Common myeloid progenitor, CD34-positive (primary cell): ENCODE measurements around the gene PLEKHO1.

Experiments
- CTCF ChIA-PET: fragments of 350-600 bp; sonication (Branson Sonifier 250); formaldehyde crosslinking; loops from one replicate; lab custom pipeline; 2021; ENCODE audit warnings: antibody characterized with exemption; lab: Charles Lee
- POLR2A ChIA-PET: fragments of 350-600 bp; sonication (Branson Sonifier 250); formaldehyde crosslinking; loops from one replicate; lab custom pipeline; 2021; ENCODE audit warnings: antibody characterized with exemption; lab: Charles Lee
- DNase-seq, 3 donors: peaks; one replicate each; pipeline versions ENCODE4 v3.0.0 to v3.0.0-alpha.2; 2013
- H3K27ac ChIP-seq, 2 experiments: 1 replicate in 1 of 2; 2 replicates in 1 of 2; pipeline ENCODE4 v1.7.0; 2013; ENCODE audit warnings: inconsistent platforms in 2 of 2, low read length in 2 of 2, mild to moderate bottlenecking in 2 of 2, low read depth in 1 of 2, moderate library complexity in 1 of 2; ENCODE audit not compliant: severe bottlenecking in 2 of 2, insufficient read depth in 1 of 2, poor library complexity in 1 of 2
- H3K27me3 ChIP-seq, 5 experiments: replicated peaks in 2 of 5; 1 replicate in 3 of 5; 2 replicates in 2 of 5; pipeline versions ENCODE4 v1.6.1 to v1.7.0; 2013; ENCODE audit warnings: low read length in 4 of 5, mild to moderate bottlenecking in 2 of 5, moderate library complexity in 2 of 5, inconsistent platforms in 1 of 5; ENCODE audit not compliant: insufficient read depth in 5 of 5, control insufficient read depth in 4 of 5
- H3K36me3 ChIP-seq, 4 experiments: 1 replicate in 2 of 4; 2 replicates in 2 of 4; pipeline versions ENCODE4 v1.6.1 to v1.7.0; 2013; ENCODE audit warnings: low read length in 3 of 4, control low read depth in 1 of 4, mild to moderate bottlenecking in 1 of 4; ENCODE audit not compliant: control insufficient read depth in 4 of 4, insufficient read depth in 4 of 4
- H3K4me1 ChIP-seq, 4 experiments: 1 replicate in 3 of 4; 2 replicates in 1 of 4; pipeline versions ENCODE4 v1.6.1 to v1.7.1; 2013; ENCODE audit warnings: low read length in 3 of 4, mild to moderate bottlenecking in 3 of 4, control low read depth in 1 of 4, inconsistent platforms in 1 of 4, moderate library complexity in 1 of 4; ENCODE audit not compliant: control insufficient read depth in 4 of 4, insufficient read depth in 4 of 4; ENCODE audit errors: control extremely low read depth in 1 of 4
- H3K4me3 ChIP-seq, 7 experiments: 1 replicate in 4 of 7; 2 replicates in 3 of 7; pipeline versions ENCODE4 v1.5.1 to v1.7.0; 2013; ENCODE audit warnings: mild to moderate bottlenecking in 7 of 7, low read length in 6 of 7, moderate library complexity in 6 of 7, inconsistent platforms in 2 of 7, low read depth in 2 of 7, control low read depth in 1 of 7; ENCODE audit not compliant: insufficient read depth in 4 of 7, control insufficient read depth in 1 of 7; ENCODE audit errors: extremely low read depth in 1 of 7
- H3K9me3 ChIP-seq, 5 experiments: 1 replicate in 4 of 5; 2 replicates in 1 of 5; pipeline versions ENCODE4 v1.6.1 to v1.7.1; 2013; ENCODE audit warnings: low read length in 4 of 5, mild to moderate bottlenecking in 2 of 5, inconsistent platforms in 1 of 5, low read depth in 1 of 5, moderate library complexity in 1 of 5; ENCODE audit not compliant: control insufficient read depth in 4 of 5, insufficient read depth in 2 of 5; ENCODE audit errors: control extremely low read depth in 1 of 5
- WGBS: methylation state at CpG from one replicate; pipeline ENCODE4 v1.1.5; 2013; ENCODE audit not compliant: insufficient coverage; 5-methylcytosine and 5-hydroxymethylcytosine counted together

The PLEKHO1 gene

DNA sequence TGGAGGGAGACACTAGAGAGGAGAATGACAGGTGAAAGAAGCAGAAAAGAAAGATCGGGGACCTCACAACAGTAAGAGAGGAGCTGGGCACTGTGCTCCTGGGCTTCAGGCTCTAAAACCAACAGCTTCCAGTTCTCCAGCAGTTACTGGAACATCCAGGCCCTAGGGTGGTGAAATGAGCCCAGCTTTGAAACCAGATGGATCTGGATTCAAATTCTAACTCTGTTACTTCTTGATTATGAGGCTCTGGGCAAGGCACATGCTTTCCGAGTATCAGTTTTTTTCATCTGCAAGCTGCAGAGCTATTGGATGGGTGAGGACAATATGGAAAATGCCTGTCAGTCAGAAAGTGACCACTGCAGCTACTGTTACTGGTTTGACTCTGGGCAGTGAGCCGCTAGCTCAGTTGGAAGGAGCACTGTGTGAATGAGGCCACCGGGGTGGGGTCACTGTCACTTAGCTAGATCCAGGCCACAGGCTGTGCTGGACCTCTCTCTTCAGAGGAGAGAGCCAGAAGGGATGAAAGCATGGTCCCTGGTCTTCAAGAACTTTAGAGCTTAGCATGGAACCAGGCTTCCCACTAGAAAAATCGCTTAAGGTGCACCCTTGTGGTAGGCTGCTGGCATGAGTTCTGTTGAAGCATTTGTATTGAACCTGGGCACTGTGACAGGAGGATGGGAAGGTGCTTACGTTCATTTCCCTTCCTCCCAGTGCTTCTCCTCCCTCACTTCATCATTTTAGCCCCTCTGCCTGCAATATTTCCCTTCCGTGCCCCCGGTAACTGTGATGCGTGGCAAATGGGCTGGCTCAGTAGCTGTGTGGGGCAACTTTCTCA is 12.2 kb downstream of the PLEKHO1 start:
- 76% methylated on average over 5 of the region's 9 CpGs for WGBS
- no peaks in the 10 kb centered on the region for H3K27me3 ChIP-seq
- H3K27ac ChIP-seq = peak overlapping the region in 1 of 2 experiments; percentile 74
- H3K4me3 ChIP-seq = peak overlapping the region in 4 of 7 experiments; percentile 13 to 67 (median 38)
- ChIA-PET CTCF (interaction anchor here (0.6 to 22.4 kb wide), 13 partner anchors 10 to 535 kb away, joined by 3 to 239 read pairs (median 5); partner anchors contain the start of genes GOLPH3L and PLEKHO1), POLR2A (interaction anchor here (0.6 to 6.9 kb wide), 4 partner anchors 9 to 88 kb away, joined by 3 to 49 read pairs (median 4); partner anchors contain the start of gene PLEKHO1)
- DNase-seq = peak in 2 of 3 donors; percentile 25 to 36
- peaks cover 2 to 28% (median 19%) of the 10 kb centered on the region in 4 experiments for H3K36me3 ChIP-seq
- H3K4me1 ChIP-seq = peaks cover 43 to 87% (median 81%) of the 10 kb centered on the region in 4 experiments
- no peaks in the 10 kb centered on the region for H3K9me3 ChIP-seq

DNA sequence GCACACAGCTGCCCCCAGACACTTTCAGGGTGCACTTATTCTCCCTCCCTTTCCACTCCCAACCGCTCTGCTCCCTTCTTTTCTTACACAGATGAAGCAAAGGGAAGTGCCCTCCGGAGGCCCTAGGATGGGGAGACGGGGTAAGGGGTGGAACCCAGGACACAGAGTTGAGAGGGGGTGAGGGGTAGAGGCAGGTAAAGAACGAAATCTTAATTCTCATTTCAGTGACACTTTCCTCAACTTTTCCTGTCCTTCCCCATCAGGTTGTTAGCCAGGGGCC is 12.8 kb downstream of the PLEKHO1 start:
- Histone ChIP-seq H3K36me3 (peaks cover 2 to 23% (median 13%) of the 10 kb centered on the region in 4 experiments), H3K4me1 (peaks cover 43 to 83% (median 80%) of the 10 kb centered on the region in 4 experiments), H3K4me3 (peak overlapping the region in 6 of 7 experiments; percentile 15 to 67 (median 44)), H3K27me3 (no peaks in the 10 kb centered on the region), H3K27ac (peak overlapping the region in 1 of 2 experiments; percentile 74), H3K9me3 (no peaks in the 10 kb centered on the region)
- CTCF ChIA-PET = interaction anchor here (0.6 to 22.4 kb wide), 11 partner anchors 11 to 534 kb away, joined by 3 to 239 read pairs (median 6); partner anchors contain the start of genes GOLPH3L and PLEKHO1
- POLR2A ChIA-PET = interaction anchor here (1.0 to 6.9 kb wide), 2 partner anchors 12 to 88 kb away, joined by 4 to 49 read pairs; partner anchors contain the start of gene PLEKHO1
- WGBS = no CpG with 5 or more reads among the region's 4 CpGs
- DNase-seq = no peak

DNA sequence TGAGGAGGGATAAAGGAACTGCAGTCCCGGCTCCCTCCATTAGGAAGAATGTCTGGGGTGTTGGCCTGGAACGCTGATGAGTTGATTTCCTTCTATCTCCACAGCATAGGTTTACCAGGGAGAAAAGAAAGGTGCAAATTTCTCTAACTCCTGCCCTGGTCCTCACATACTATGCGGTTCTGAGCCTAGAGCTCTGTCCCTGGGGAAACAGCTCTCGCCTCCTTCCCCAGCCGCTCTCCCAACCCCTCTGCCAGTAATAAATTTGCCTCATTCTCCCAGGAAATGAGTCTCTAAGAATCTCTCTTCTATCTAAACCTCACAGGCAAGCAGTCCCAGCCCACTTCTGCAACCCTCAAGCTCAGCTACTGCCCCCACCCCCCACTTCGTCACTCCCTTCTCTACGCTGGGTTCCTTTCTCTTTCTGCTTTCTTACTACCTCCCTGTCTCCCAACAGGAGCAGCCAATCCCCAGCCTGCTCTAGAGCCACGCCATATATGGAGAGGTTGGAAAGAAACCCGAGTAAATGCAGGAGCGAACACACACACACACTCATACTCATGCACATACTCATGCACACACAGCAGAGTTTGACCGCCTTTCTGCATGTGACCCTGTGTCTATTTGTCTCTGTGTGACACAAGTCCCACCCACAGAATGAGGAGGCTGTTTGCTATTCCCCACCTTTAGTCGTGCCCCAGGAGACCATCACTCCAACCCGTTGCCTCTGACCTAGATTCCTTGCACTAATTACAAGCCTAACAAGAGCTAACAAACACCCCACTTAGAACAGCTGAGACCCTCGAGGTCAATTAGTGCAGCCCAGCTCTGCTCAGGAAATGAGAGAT is 13.4 kb downstream of the PLEKHO1 start:
- ChIA-PET POLR2A (interaction anchor here (0.5 to 6.9 kb wide), 3 partner anchors 10 to 17 kb away, joined by 3 to 49 read pairs (median 3); partner anchors contain the start of gene PLEKHO1), CTCF (interaction anchor here (1.0 to 22.4 kb wide), 9 partner anchors 12 to 93 kb away, joined by 3 to 239 read pairs (median 11); partner anchors contain the start of gene PLEKHO1)
- DNase-seq = peak; percentile 71 to 91 (median 91)
- Histone ChIP-seq H3K9me3 (no peaks in the 10 kb centered on the region), H3K4me3 (peak overlapping the region in 6 of 7 experiments; percentile 15 to 67 (median 44)), H3K4me1 (peaks cover 43 to 79% (median 76%) of the 10 kb centered on the region in 4 experiments), H3K36me3 (peaks cover 0 to 17% (median 9%) of the 10 kb centered on the region in 4 experiments), H3K27me3 (no peaks in the 10 kb centered on the region), H3K27ac (peak overlapping the region in 1 of 2 experiments; percentile 74)
- 0% methylated on average over 6 of the region's 14 CpGs for WGBS

DNA sequence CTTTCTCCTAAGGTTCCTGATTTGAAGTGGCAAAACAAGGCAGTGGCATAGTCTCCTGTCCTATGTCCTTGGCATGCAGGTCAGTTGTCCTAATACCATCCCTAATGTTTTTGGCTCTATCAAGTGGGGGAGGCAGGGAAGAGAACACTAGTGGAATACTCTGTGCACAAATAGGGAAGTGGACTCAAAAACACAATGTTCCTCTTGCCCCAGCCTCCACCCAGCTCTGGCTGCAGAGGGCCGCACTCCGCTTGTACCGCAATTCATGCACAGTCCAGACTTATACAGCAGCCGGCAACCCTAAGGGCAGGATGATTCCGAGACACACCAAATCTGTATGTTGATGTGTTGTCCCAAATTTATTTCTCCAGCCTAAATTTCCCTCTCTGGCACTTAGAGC is 14.5 kb downstream of the PLEKHO1 start:
- DNase-seq = peak in 1 of 3 donors; percentile 18
- H3K27ac ChIP-seq = no peak overlapping the region
- no peak overlapping the region for H3K4me3 ChIP-seq
- POLR2A ChIA-PET = interaction anchor here (1.1 to 1.4 kb wide), 2 partner anchors 9 to 15 kb away, joined by 3 to 4 read pairs; partner anchors contain the start of gene PLEKHO1
- peaks cover 0 to 8% (median 4%) of the 10 kb centered on the region in 4 experiments for H3K36me3 ChIP-seq
- CTCF ChIA-PET = interaction anchor here (1.6 to 22.4 kb wide), 6 partner anchors 13 to 96 kb away, joined by 5 to 239 read pairs (median 26); partner anchors contain the start of genes PLEKHO1 and VPS45
- no peaks in the 10 kb centered on the region for H3K9me3 ChIP-seq
- H3K27me3 ChIP-seq = no peaks in the 10 kb centered on the region
- 96% methylated on average over 3 of the region's 5 CpGs for WGBS
- H3K4me1 ChIP-seq = peaks cover 43 to 69% (median 67%) of the 10 kb centered on the region in 4 experiments

DNA sequence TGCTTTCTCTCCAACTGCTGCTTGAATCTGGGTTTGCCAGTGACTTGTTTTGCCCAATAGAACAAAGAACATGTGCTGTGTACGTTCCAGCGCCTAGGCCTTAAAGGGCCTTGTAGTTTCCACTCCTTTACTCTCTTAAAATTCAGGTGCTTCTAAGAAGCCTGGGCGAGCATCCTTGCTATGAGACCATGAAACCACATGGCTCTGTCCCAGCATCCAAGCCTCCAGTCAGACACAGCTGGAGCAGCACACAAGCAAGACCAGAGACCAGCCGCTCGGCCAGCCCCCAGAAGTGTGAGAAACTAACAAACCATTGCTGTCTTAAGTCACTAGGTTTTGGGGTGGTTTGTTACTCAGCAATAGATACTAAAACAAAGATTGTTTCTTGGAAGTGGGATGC is 15.1 kb downstream of the PLEKHO1 start:
- Histone ChIP-seq H3K4me3 (no peak overlapping the region), H3K27ac (no peak overlapping the region), H3K4me1 (peaks cover 39 to 64% (median 61%) of the 10 kb centered on the region in 4 experiments), H3K27me3 (no peaks in the 10 kb centered on the region), H3K9me3 (no peaks in the 10 kb centered on the region), H3K36me3 (peaks cover 0 to 2% (median under 1%) of the 10 kb centered on the region in 4 experiments)
- CTCF ChIA-PET = interaction anchor here (0.8 to 22.4 kb wide), 10 partner anchors 13 to 96 kb away, joined by 4 to 239 read pairs (median 7); partner anchors contain the start of genes PLEKHO1 and VPS45
- WGBS = 100% methylated on average over 3 of the region's 5 CpGs
- no peak for DNase-seq
- POLR2A ChIA-PET = interaction anchor here (1.4 kb wide), 1 partner anchor 15 kb away, joined by 4 read pairs; the partner anchor contains the start of gene PLEKHO1
